Stimulated activated naive CD4-positive, alpha-beta T cell treated with Interleukin-2 at 50 U/mL for 16 hours (primary cell): Measurements from ENCODE around the gene C6orf136.

ENCODE experiments used
- DNase-seq: peaks from one replicate; lab custom pipeline; 2025; lab: John Stamatoyannopoulos, UW

Gene C6orf136

DNA sequence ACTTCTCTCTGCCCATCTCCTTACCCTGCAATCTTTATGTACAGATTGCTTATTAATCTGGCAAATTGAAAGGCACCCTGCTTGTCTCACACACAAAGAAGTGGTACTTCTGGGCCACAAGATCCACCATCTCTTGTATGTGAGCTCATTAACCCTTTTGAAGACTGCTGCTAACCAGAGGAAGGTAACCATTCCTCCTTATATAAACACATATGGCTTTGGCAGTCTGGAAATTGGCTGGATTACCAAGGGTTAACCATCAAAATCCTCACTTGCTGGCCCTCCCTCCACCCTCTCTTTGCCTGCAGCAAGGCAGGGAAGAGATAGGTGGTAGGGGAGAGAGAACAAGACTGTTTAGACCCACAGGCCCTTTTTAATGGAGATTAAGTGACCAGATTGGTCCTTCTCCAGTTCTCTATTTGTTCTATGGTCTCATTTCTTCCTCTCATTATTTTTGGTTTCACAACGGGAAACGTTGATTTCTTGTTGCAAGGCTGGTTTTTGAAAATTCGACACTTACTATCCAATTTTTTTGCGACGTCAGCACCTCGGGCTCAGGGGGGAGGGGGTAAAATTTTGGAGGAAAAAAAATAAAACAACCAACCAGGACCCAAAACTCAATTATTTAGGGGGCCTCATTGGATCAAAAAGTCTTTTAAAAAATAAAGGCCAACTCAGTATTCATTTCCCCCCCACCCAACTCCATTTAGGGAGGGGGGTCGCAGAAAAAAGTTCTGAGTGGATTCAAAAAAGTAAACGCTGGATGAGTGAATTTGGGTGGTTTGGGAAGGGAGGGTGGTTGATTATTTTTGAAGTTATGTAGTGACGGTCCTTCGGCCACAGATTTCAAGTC lies 30.7 kb upstream of the C6orf136 start:
- peak; percentile 4 for DNase-seq

DNA sequence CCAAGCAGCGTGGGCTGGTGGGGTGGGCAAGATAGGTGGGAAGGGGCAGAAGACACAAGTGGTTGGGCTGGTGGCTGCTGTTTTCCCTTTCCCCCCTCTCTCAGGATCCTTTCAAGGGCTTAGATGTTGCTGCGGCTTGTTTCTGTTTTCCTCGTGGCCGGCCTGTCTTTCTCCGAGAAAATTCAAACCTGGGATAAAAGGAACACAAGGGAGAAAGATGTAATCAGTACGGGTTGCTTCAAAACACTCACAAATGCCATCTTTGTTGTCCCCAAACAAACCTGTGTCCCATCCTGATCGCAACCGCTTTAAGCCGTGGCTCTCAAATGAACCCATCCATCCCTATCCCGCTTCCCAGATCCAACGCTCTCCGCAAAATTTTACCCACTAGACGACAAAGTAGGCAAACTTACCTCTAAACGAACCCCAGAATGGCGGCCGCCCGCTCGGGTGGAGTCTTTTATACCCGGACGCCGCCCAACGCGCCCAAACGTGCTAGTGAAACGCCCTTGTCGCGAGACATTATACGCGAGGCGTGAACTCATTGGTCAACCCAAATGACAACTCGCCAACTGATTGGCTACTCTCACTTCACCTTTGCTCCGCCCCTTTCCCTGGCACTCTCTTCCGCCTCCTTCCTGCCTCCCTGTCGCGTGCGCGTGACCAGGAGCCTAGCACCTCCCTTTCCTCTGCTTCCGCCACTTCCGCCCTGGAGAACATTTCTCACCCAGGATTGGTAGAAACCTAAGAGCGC lies 29.9 kb upstream of the C6orf136 start, which contains the start of gene PPP1R10:
TSS of gene PPP1R10 (minus strand) at position 433 of the 754 bp plus-strand sequence. CDS start 7,299 bp downstream, outside the sequence.
- peak; percentile 98 for DNase-seq

DNA sequence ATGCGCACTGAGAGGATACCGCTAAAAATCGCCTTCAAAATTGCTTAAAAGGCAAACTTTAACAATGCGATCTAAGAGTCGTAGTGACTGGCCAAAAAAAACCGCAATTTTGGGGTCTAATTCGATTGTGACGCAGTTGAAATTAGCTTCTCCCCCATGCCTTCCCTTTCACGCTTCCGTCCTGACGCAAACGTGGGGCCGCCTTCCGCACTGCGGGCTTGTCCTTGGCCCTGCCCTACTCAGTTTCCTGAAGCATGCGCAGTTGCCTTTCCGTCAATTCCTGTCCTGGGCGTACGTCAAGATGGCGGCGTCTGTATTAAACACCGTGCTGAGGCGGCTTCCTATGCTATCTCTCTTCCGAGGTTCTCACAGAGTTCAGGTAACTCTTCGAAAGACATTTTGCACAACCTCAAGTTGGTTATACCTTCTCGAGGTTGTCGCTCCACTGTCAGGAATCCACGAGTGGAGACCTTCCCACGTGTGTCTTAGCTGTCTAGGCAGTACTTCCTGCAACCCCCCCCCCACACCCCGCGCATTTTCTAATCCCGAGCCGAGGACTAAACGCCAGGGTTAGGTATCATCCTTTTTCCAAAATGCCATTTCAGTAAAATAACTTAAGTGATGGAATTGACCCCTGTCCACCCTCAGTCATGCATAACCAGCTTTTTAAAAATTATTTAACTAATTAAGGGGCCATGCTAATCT lies 29.2 kb upstream of the C6orf136 start, which contains the start of gene MRPS18B:
TSS of gene MRPS18B (plus strand) at position 276 of the 705 bp plus-strand sequence. CDS start at position 302, 26 bp downstream.
- peak; percentile 98 for DNase-seq

DNA sequence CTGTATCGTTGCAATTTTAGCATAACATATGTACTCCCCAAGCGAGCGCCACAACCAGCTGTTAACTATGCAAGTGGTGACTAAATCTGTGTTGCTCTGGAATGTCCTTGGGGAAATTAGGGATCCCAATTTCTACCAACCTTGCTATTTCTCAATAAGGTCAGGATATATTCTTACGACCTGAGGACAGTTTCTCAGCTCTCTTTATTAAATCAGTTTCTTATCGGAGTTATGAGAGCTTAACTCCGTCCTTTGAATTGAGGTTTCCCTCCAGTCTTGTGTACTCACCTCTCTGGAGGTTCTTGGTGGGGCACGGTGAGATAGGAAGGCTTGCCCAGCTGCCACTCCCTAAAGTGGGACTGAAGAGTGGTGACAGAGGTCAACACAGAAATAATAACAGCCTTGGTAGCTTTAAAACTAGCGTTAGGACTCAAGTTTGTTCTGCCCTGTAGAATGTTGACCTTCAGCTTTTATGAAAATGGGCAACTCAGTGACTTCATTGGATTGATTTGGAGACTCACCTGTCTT lies 28.6 kb upstream of the C6orf136 start:
- DNase-seq, result no peak

DNA sequence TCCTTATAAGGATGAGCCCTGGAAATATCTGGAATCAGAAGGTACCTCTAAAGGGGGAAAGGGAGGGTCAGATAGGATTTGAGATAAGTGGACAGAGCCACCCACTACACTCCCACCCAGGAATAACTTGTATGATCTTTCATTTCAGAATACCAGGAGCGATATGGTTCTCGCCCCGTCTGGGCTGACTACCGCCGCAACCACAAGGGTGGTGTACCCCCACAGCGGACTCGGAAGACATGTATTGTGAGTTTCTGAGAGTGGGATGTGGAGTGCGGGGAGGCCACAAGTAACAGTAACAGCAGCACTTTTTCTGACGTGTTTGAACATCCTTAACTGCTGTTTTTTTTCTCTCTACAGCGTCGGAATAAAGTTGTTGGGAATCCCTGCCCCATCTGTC lies 27.4 kb upstream of the C6orf136 start:
- DNase-seq, result no peak

DNA sequence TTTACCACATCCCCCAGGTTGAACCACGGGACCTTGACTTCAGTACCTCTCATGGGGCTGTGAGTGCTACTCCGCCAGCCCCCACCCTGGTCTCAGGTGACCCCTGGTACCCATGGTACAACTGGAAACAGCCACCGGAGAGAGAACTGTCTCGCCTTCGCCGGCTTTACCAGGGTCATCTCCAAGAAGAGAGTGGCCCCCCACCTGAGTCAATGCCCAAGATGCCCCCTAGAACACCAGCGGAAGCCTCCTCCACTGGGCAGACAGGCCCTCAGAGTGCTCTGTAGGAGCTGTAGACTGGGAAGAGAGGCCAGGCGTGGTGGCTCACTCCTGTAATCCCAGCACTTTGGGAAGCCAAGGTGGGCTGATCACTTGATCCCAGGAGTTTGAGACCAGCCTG lies 21.4 kb upstream of the C6orf136 start:
- no peak for DNase-seq

DNA sequence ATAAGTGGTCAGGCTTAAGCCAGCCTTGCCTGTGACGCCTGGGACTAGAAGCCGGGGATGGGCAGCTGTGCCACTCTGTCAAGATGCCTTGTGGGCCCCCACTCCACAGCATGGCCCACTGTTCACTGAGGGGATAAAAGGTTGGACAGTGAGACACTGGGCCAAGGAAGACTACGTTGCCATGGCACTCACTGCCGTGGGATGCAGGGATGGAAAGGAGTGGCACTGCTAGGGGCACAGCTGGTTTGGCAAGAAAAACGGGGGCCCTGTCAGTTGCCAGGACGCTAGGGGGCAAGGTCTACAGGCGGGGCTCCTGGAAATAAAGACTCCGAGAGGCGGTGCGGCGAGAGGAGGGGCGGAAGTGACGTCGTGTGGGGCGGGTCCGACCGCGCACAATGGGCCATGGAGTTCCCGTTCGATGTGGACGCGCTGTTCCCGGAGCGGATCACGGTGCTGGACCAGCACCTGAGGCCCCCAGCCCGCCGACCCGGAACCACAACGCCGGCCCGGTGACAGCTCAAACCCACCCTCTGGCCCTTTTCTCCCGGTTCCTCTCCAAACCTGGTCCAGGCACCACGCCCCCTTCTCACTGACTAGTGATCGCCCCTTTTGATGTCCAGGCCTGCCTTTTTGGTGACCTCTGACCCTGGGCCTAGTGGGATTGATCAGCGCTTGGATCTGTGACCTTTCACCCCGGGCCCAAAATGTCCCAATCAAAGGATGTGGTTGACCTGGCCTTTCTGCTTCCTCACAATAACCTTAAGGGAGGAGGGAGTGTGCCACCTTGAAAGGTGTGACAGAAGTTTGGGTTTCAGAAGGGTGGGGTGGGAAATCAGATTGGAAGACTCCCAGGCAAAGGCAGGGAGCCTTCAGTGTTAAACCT lies 20.2 kb upstream of the C6orf136 start, which contains the start of gene ATAT1:
TSS of gene ATAT1 (plus strand) at position 391 of the 883 bp plus-strand sequence.
- peak; percentile 86 for DNase-seq

DNA sequence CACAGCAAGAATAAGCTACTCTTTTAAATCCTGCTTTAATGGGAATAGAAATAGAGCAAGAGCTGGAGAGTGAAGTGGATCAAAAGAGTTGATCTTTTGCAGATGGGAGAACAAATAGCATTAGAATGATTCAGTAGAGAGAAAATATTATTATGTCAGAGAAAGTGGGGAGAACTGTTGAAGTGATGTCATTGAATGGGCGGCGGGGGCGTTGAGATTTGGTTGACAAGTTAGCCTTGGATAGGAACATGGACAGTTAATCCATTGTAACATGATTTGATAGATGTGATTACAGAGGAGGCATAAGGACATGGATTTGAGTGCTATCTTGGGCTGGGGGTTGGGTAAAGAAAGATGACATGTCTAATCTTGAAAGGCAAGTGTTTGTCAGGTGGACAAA lies 11.1 kb upstream of the C6orf136 start:
- DNase-seq, result no peak

DNA sequence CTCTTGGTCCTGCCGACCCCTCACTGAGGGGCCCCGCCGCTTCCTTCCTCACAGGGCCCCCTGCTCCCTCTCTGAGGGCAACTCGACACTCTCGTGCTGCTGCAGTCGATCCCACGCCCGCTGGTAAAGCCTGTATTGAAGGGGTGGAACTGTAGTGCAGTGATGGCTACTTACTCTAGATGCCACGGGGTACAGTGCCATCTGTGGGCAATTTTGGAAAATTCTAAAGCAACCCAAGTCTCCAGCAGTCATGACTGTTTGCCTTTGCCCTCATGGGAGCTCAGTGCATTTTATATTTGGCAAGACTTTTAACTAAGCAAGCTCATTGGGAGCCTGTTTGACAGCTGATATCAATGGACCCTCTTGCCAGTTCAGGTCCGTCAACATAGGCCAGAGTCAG lies 6.5 kb upstream of the C6orf136 start:
- DNase-seq, result no peak

DNA sequence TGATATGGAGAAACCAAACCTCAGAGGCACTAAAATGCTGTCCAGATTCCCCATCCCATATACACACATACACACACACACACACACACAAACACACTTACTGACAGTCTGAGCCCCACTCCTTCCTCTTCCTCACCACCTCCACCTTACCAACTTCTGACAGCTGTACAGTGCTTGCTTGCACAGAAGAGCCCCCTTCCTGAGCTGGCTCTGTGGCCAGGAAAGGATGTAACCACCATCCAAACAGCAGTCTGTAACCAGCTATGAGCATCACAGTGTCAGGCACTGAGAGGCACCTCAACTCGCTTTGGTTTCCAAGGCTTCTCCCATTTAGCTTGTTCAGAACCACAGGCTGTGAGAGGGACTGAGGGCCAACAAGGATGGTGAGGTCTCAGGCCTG lies 5.9 kb upstream of the C6orf136 start:
- no peak for DNase-seq

DNA sequence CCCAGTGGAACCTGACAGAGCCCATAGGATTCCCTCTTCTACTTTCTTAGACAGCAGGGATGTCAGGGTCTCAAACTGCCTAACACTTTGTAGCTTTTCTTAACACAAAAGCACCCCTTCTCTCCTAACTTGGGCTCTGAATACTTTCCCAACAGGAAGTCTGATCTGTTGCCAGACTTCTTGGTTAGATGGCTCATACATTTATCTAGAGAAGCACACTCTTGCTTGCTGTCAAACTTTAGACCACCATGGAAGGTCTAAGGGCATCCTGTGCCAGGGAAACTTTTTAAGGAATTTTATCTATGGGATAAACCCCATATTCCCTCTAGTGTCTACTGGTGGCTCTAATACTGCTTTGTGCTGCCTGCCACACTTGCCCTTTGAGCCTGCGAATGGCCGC lies 3.3 kb upstream of the C6orf136 start:
- no peak for DNase-seq

DNA sequence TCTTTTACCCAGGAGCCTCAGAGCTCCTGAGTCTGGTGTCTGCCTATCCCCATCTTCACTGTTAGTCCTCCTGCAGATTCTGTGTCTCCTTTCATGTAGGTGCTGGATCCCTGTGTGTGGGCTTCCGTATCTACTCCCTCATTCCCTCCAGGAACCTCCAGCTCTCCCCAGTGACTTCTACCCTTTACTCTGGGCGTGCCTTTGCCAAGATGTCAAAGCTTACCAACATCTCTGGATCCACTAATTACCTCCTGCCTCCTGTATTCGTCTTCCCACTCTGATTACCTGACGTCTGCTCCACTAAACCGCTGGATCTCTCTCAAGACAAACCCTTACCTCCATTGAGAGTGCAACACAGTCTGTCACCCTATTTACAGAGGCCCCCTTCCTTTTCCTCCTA lies 2.2 kb upstream of the C6orf136 start:
- no peak for DNase-seq

DNA sequence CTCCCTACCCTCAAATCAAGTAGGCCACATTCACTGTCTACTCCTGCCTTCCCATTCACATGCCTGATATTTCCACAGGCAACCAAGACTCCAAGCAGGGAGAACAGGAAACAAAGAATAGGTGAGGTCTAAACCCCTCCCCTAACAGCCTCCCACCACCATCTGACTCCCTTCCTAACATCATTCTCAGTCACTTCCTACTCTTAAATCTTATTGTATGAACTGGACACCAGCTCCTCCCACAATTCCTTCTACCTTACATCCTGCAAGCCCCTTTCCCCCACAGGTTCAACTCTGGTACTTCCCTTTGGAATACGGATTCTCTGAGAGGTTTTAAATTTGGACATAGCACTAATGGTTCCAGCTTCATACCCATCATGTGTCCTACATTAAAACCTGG lies 944 bp upstream of the C6orf136 start:
- no peak for DNase-seq

DNA sequence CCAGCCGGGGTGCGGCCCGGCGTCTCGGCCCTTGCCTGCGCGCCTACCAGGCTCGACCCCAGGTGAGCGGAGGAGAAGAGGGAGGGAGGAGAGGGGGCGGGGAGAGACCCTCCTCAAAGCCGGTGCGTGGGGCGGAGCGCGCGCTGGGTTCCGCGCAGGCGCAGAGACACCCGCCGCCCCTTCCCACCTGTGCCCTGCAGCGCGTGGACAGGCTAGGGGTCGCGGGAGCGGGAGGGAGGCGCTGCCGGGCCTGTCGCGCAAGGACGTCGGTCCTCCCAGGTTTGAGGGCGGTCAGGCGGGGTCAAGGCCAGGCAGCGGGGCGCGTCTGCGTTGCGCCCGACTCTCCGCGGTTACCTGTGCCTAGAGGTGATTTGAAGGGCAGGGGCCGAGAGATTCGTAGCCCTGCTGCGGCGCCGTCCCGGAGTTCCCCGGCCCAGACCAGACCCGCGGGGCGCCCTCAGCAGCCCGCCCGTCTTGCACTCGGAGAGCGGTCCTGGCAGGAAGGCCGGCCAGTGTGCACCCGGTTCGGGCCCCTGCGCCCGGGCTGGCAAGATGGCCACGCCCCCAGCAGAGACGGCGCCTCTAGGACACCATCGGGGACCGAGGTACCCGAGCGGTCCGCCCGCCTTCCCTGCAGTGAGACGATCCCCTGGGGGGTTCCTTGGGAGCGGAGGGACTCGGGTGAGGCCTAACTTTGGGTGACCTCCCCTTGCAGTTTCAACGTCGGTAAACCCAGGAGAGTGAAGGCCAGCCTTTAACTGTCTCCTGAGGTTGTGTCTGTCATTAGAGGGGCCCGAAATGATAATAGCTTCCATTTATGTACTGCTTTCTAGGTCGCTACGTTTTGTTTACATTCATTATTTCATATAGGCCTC lies 546 bp downstream of the C6orf136 start:
- peak; percentile 68 for DNase-seq

DNA sequence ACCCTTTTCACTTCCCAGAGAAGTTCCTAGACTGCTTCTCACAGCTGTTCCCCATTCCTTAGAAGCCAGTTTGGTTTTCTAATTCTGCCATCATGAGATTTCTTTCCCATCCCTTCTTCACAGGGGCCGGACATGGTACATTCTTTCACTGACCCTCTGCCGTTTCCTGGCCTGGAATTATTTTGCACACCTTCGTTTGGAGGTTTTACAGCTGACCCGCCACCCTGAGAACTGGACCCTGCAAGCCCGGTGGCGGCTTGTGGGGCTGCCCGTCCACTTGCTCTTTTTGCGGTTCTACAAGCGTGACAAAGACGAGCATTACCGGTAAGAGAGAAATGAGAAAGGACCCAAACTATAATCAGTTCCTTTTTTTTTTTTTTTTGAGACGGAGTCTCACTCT lies 4.2 kb downstream of the C6orf136 start:
- DNase-seq, result no peak

DNA sequence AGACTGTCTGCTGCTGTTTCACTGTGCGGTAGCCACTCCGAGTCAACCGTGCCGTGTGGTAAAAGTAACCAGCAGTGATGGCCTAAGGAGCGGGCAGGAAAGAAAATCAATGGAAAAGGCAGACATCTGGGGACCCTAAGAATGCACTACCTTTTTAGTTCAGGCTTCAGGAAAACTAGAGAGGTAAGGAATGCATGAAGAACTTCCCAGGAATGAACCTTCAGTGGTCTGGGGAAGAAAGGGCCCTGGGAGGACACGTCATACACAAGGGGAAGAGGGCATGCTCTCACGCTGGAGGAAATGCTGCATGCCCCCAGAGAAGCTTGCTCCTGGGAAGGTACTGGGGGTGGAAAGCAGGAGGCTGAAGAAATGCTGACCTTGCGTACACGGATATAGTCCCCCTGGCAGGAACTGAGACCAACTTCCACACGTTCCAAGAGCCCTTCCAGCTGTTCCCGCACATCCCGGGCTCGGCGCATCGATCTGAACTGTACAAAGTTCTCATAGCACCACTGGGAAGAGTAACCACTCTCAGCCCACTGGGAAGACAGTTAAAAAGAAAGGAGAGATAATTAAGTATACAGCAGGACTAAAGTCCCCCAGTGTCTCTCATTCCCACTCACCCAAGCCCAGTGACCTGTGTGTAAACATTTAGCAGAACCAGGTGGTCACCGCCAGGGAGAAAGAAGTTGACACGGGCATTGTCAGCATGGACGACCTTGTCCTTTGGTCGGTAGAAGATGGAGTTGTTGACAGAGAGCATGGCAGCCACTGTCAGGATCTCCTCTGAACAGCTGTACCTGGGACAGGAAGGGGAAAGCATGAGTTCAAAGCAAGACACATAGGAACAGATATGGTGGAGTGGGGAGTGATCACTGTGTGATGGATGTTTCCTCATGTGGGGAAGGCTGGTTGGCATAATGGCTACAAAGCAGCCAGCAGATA lies 8.1 kb downstream of the C6orf136 start:
- DNase-seq, result no peak

DNA sequence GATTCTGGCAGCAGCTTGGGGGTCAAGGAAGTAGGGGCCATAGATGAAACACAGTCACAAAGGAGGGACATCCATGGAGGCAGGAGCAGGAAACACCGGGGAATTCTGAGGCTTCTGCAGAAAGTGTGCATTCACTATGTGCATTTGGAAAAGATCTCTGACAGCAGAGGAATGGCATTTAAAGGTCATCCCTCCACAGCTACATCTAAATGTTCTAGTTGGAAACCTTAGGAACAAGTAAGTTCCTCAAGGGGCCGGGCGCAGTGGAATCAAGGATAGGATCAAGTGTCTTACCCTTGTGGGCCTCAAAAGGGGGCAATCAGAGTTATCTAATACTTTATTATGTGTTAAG lies 8.8 kb downstream of the C6orf136 start:
- DNase-seq, result no peak

DNA sequence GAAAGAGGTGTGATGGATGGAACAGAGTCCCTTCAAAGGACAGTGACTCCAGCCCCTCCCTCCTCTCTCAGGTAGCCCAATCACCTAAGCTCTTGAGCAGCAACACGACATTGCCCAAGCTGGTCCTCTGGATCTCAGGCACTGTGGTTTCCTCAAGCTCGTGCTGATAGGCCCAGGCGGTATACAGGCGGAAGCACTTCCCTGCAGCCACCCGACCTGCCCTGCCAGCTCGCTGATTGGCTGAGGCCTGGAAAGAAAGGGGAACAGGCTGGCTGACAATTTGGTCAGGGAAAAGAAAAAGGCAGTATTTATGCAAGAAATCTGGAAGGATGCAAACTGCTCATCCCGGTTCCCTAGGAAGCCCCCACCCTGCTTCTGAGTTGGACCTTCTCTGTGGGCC lies 9.6 kb downstream of the C6orf136 start:
- no peak for DNase-seq

DNA sequence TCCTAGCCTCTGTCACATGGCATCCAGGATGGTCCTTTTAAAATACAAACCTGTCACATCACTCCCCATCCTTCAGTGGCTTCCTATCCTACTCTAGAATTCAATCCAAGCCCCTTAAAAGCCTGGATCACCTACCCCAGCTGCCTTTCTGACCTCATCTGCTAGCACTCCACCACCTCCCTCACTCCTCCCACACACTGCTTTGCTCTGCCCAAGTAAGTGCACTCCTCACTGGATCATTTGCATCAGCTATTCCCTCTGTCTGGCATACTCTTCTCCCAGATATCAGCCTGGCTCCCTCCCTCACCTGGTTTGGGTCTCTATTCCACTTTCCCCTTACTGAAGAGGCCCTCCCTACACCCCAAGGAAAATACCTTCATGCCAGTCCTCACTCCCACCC lies 10.5 kb downstream of the C6orf136 start:
- DNase-seq, result no peak
